GM19238 (cell line): ENCODE results near the gene ZNF324B.
"Not testable (repeated sequence)": the region's sequence is repeated elsewhere in the genome, so short reads cannot be mapped to it uniquely, and the experiment has no call there.

Experiments used
- DNase-seq: peaks from one replicate; pipeline ENCODE4 v3.0.0; 2011; ENCODE audit warnings: low spot score; ENCODE audit not compliant: insufficient read length

Gene ZNF324B

GRCh38 chr19:58451358-58452101, at the start of gene ZNF324B:
Gene ZNF324B, plus strand, starts transcription at chr19:58451622. Its CDS starts 2,080 bp downstream, at chr19:58453702.
- peak; percentile 97 for DNase-seq

- DNase-seq, result no peak
These were observed 49.5 kb upstream of the ZNF324B start for GRCh38 chr19:58401840-58402421.

GRCh38 chr19:58403920-58404478, 47.4 kb upstream of the ZNF324B start:
- not testable (repeated sequence) for DNase-seq

GRCh38 chr19:58406818-58407657, 44.4 kb upstream of the ZNF324B start:
- no peak for DNase-seq

GRCh38 chr19:58407658-58408151, 43.7 kb upstream of the ZNF324B start:
- DNase-seq, result no peak

- peak; percentile 95 for DNase-seq
These were observed 43.0 kb upstream of the ZNF324B start, which contains the start of gene ZNF584 for GRCh38 chr19:58408152-58409009. Gene ZNF584, plus strand, starts transcription at chr19:58408649. Its CDS starts 499 bp downstream, at chr19:58409148.

- no peak for DNase-seq
These were observed 42.2 kb upstream of the ZNF324B start for GRCh38 chr19:58409010-58409790.

GRCh38 chr19:58416604-58417003, 34.8 kb upstream of the ZNF324B start:
- DNase-seq, result no peak

GRCh38 chr19:58417071-58417470, 34.4 kb upstream of the ZNF324B start:
- DNase-seq, result no peak

GRCh38 chr19:58428617-58429016, 22.8 kb upstream of the ZNF324B start:
- DNase-seq, result no peak

GRCh38 chr19:58429745-58430144, 21.7 kb upstream of the ZNF324B start:
- no peak for DNase-seq

- DNase-seq, result no peak
These were observed 17.2 kb upstream of the ZNF324B start for GRCh38 chr19:58434217-58434616.

- DNase-seq, result peak; percentile 94
These were observed 11.6 kb upstream of the ZNF324B start, which contains the start of gene ZNF132 for GRCh38 chr19:58439576-58440554. Gene ZNF132, minus strand, starts transcription at chr19:58440153. Its CDS starts 332 bp downstream, at chr19:58439821.

GRCh38 chr19:58440556-58440955, 10.9 kb upstream of the ZNF324B start:
- DNase-seq, result no peak

GRCh38 chr19:58442986-58443385, 8.4 kb upstream of the ZNF324B start:
- DNase-seq, result not testable (repeated sequence)

GRCh38 chr19:58448860-58449259, 2.6 kb upstream of the ZNF324B start:
- DNase-seq, result not testable (repeated sequence)

GRCh38 chr19:58449980-58450379, 1.4 kb upstream of the ZNF324B start:
- not testable (repeated sequence) for DNase-seq

- no peak for DNase-seq
These were observed 515 bp upstream of the ZNF324B start for GRCh38 chr19:58450856-58451357.
